Measurements from ENCODE around the gene SUDS3.
"Not testable (repeated sequence)": the region's sequence is repeated elsewhere in the genome, so short reads cannot be mapped to it uniquely, and the experiment has no call there.

Gene SUDS3

DNA sequence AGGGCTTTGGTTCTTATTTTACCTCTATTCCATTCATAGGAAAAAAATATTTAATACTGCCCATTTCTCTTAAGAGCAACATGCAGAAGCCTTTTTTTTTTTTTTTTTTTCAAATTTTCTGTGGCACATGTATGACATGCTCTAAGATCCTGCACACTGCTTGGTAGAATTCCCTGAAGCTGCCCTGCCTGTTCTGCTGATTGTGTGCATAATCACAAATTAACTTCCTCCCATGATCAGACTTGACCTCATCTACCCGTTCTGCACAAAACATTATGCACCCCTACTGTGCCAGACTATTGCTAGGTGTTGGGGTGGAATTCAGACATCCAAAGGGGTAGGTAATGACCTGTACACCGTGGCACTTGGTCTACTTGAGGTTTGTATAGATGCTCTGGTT, 22.2 kb downstream of the SUDS3 start:
- no peak for DNase-seq

DNA sequence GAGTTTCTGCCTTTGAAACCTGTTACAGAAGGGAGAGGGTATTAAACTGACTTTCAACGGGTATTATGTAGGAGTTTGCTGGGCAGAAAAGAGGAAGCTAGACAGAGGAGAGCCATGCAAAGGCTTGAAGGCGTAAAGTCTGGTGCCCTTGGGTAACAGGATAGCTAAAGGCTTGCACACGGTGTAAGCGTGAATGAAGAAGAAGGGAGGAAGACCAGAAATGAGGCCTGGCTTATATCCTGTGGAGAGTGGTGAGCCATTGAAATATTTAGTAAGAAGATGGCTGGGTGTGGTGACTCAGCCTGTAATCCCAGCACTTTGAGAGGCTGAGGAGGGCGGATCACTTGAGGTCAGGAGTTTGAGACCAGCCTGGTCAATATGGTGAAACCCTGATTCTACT, 22.6 kb downstream of the SUDS3 start:
- DNase-seq, result no peak

DNA sequence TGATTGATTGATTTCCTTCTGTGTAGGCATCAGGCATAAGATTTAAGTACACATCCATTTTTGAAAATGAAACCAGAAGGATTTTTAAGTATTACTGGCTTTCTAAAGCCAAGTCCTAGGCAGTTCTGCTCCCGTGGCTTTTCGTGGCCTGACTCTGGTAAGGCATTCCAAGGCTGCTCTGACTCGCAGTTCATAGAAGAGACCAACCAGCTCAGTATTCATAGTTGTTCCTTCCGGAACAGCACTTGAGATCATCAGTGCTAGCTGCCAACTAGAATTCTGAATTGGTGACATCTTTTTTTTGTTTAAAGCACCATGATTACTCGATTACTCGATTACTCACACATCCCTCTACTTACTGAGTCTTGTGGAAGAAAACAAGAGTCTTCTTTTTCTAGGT, 25.9 kb downstream of the SUDS3 start:
- no peak for DNase-seq

DNA sequence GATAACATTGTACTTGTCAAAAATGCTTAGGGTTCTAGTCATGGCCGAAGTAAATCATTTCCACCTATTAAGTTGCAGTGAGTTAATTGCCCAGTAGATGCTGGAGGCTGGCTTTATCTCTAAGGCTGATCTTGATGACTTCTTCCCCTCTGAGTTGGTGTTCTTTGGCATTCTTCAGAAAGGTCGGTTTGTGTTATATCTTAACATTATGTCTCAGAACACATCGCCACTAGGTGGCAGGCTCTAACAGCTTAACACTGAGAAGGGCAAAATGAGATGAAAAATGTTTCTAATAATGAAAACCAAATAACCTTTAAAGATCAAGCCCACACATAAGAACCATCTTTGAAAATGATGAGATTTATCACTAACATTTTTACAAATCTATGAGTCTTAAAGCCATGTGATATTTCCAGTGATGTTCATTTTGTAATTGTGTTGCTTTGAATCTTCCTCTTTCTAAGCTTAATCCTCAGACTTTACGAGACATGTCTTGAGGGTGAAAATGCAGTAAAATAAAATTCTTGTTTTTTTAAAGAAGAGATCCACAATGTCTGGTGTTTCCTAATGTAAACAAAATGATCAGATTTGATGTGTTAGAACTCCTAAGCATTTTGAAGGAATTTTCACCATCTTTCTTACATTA, 28.6 kb downstream of the SUDS3 start:
- DNase-seq, result peak; percentile 83

DNA sequence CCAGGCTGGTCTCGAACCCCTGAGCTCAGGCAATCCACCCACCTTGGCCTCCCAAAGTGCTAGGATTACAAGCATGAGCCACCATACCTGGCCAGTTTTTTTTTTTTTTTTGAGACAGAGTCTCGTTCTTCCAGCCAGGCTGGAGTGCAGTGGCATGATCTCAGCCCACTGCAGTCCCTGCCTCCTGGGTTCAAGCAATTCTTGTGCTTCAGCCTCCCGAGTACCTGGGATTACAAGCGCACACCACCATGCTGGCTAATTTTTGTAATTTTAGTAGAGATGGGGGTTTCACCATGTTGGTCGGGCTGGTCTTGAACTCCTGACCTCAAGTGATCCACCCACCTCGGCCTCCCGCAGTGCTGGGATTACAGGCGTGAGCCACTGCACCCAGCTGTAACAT, 31.9 kb downstream of the SUDS3 start:
- not testable (repeated sequence) for DNase-seq

DNA sequence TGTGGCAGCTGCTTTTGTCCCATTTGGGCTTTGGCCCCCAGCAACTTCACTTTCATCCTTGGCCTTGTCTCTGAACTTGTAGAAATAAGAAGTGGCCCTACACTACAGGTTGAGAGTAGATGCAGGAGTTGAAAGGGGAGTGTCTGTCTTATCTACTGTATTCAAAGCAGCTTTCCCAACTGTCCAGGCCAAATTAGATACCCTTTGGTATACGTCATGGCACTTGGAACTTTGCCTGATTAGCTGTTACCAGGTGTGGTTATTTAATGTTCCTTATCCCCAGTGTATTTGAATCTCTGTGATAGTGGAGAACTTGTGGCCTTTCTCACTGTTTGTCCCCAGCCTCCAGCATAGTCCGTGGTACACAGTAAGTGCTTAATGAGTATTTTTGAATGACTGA, 33.5 kb downstream of the SUDS3 start:
- no peak for DNase-seq

DNA sequence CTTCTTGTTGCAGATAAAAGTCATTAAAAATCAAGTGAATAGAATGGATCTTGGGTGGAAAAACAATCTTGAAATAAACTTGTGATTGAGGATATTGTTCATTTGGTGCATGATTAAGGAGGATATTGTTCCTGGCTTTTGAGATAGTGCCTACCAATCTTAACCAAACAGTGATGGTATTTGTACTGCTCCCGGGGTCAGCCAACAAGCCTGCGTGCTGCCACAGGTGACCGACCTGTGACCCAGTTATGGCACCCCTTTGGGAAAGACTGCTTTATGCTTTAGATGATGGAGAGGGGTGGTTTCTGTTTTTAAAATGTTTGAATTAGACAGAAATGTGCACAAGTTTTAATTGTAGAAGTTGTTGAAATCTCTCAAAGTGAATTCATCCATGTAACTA, 41.6 kb downstream of the SUDS3 start:
- no peak for DNase-seq

DNA sequence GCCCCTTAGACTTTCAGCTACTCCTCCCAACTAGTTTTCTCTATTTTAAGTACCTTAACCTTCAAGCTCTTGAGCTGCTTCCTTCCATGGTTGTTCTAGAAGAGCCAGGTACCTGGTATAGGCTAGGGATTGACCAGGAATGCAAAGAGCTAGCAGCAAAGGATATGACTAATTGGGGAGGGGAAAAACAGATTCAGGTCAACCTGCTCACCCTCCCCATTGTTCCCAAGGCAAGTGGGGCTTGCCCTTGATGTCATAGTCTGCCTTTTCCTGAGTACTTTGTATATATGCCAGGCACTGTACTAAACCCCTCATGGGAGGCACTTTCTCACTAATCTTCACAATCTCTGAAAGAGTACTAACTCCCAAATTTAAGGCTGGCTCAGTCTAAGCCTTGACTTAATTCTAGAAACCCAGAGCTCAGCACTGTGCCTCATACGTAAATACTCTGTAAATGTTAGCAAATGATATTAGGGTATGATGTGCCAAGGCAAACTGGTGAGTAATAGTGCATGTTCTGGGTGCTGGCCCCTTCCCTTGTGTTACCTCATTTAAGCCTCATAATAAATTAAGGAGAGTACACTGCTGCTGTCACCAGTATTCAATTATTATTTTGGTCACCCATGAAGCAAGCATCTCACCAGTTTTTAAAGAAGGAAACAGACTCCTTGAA, 42.2 kb downstream of the SUDS3 start:
- no peak for DNase-seq

DNA sequence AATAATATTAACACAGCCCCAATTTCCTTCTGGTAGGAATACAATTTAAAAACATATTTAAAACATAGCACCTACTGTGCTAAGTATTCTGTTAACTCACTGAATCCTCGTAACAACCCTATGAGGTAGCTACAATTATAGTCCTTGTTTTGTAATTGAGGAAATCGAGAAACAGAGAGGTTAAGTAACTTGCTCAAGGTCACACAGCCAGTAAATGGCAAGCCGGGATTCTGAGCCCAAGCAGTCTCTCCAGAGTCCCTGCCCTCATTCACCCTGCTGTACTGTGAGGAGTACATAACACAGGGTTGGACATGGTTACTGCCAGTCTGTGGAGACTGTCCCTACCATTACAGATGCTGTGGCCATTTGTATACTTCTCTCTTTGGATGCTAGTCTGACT, 44.3 kb downstream of the SUDS3 start:
- DNase-seq, result no peak

DNA sequence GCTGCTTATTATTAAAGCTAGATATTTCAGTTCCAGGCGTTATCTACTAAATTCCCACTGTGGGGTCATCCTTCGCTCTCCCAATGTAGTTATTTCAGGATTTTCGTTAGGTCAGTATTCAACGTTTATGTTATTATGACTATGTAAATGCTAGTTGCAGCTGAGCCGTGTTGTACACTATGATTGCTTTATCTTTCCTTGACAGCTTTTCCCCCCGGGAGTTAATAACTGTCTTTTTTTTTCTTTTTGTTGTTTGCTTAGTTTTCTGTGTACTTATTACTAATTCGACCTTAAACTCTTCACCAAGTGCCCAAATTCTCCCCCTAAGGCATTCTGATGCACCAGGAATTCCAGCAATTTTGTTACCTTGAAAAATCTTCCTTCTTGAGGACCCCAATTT, 48.5 kb downstream of the SUDS3 start:
- DNase-seq, result no peak

DNA sequence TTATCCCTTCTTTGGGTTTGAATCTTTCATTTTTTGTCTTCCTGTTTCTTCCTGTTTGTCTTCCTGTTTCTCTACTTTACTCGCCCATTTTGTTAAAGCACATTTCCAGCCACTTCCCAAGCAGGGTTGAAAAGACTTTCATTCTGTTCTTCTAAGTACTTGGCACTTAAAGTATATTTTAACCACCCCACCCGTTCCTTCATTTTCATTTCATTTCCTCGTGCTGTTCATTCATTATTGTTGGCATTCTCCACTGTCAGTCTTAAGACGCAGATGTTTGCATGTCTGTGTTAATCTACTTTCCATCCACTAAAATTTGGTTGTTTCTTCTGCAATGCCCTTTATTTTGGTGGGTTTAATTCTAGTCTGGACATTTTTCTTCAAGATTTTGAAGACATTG, 49.0 kb downstream of the SUDS3 start:
- DNase-seq, result no peak

DNA sequence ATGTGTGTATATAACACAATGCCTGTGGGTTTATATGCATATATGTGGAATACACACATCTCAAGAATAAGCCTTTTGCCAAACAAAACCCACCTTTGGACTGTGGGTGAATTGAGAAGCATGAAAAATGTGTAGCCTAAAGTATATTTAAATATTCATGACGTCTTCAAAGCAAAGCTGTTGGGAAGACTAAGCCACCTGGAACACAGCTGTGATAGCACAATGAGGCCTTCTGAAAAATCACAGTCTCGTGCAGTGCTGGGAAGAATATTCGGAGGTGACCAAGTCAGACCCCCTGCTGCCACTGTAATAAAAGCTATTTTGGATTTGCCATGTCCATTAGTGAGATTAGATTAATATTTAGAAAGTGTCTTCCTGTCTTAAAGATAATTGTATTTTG, 51.5 kb downstream of the SUDS3 start:
- no peak for DNase-seq

DNA sequence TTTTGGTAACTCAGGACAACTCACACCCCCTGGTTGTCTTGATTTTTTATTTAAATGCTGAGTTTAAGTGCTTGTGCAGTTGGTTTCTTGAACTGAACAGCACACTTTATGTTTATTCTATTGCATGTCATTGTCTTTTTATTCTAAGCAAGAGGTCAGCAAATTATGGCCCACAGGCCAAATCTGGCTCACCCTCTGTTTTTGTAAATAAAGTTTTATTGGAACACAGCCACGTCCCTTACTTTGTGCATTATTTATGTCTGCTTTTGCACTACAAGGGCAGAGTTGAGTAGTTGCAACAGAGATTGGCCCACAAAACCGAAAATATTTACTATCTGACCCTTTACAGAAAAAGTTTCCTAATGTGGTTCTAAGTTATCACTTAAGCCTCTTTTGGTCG, 52.3 kb downstream of the SUDS3 start:
- DNase-seq, result no peak

DNA sequence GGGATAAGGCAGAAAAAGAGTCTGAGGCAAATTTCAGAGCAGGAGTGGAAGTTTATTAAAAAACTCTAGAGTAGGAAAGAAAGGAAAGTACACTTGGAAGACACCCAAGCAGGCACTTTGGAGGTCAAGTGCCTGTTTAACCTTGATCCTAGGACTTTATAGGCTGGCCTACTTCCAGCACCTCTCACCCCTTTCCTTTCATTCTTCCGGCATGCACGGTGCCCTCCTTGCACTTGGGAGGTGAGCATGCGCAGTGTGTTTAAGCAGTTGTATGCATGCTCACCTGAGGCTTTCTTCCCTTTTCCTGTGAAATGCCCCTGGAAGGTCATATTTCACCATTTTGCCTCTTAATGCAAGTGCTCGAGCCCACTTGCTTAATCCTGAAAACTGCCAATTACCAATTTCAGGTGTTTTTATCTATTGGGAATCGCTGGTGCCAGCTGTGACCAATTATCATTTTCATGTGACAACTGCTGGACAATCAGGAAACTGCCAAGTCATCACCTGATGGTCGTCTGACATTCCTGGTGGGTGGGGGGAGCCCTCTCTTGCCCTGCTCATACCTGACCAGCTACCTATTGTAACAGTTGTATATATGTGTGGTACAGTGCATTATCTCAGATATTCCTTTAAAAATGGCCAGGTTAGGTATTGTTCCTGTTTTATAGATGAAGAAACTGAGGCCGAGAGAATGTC, 53.5 kb downstream of the SUDS3 start:
- DNase-seq, result no peak

DNA sequence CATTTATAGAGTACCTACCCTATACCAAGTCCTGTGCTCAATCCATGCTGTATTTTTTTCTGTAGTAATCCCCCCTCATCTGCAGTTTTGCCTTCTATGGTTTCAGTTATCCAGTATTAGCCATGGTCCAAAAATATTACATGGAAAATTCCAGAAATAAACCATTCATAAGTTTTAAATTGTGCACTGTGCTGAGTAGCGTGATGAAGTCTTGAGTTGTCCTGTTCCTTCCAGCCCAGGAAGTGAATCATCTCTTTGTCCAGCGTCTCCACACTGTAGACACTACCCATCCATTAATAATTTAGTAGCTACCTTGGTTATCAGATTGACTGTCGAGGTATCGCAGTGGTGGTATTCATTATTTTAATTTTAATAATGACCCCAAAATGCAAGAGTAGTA, 54.2 kb downstream of the SUDS3 start:
- DNase-seq, result no peak

DNA sequence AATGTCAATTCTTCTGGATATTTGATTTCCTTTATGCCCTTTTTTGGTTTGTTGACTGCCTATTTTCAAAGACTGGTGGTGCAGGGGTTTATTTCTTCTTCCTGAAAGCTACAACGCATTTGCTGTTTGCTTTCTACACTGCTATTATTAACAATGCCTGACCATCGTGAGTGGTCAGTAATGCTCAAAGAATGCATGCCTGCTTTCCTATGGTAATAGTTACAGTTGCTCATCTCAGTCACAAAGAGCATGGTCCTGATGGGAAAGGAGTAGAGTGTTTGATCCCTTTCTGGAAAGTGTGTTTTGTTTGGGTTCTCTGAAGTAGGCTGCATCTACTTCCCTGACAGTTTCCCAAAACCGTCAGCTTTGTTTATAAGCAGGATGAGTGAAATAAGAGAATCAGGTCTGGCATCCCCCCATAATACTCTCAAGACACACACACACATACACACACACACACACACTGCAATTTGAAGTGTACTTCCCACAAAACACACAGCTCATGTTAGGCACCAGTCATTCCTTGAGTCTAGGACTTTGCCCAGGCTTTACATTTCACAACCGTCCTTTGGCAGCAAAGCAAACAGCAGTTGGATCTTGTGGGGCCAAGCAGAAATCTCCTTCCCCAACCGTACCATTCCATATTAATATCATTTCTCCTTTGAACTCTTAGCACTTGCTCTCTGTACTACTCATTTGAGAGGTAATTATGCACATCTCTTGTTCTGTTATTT, 56.6 kb downstream of the SUDS3 start:
- DNase-seq, result no peak

DNA sequence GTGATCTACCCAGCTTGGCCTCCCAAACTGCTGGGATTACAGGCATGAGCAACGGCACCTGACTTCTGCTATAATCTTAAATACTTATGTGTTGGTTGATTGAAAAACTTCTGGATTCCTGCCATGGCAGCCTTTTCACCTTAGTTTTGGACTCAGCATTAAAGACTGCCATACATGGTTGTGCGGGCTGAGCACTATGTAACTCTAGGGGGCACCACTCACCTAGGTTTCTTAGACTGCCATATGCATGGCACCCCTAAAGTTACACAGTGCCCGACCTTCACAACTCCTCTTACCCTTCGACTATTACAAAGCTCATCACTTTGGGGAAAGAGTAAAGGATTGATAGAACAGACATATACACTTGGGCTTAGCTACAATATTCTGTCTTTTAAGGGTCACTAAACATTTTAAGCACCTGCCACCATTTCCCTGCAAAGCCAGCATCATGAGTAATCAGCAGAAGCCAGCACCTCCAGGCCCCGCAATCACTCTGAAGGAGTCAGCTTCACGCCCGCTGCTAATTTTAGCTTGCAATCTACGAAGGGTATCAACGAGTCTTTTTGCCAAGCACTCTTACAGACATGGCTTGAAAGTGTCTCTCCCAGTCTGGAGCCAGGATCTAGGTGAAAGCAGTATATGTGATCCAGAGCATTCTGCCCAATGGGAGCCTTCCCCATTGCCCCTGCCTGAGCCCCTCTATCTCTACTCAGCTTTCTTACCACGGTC, 59.8 kb downstream of the SUDS3 start:
- peak; percentile 39 for DNase-seq

DNA sequence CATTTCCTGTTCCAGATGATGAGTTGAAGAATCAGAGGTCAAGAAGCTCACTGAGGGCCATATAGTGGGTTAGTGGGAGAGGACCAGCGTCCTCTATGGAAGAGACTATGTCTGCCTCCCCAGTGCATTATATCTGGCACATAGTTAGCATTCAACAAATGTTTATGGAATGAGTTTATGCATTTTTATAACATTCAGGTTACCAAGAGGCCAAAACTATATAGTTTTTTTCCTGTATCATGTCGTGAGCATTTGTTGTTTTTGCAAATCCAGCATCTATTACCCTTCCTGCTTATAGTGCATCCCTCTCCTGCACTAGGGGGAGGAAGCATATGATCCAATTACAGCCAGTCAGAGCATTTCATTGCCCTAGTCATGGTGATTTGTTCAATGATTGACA, 60.6 kb downstream of the SUDS3 start:
- DNase-seq, result no peak

DNA sequence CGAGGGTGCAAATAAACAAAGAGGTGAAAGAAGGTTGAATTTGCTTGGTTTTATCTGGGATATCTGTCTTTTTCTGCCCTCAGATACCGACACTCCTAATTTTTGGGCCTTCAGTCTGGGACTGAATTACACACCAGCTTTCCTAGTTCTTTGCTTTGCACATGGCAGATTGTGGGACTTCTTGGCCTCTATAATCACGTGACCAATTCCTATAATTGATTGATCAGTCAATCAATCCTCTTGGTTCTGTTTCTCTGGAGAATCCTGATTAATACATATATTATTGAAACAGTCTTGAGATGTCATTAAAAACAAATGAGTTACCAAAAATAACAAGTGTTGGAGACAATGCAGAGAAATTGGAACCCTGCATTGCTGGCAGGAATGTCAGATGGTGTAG, 62.7 kb downstream of the SUDS3 start:
- DNase-seq, result no peak

DNA sequence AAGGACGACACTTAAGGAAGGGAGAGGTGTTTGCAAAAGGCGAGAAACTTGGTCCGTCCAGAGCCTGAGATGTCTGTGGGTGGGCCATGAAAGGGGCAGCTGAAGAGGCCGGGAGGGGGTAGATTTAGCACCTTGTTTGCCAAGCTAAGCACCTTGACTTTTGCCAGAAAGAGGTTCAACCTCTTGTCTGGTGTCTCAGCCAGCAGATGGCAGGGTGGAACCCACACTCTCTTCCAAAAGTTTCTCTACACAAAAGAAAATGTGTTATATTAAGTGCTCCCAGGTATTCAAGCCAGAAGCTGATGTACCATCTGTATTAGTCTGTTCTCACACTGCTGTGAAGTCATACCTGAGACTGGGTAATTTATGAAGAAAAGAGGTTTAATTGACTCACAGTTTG, 69.9 kb downstream of the SUDS3 start:
- DNase-seq, result no peak

DNA sequence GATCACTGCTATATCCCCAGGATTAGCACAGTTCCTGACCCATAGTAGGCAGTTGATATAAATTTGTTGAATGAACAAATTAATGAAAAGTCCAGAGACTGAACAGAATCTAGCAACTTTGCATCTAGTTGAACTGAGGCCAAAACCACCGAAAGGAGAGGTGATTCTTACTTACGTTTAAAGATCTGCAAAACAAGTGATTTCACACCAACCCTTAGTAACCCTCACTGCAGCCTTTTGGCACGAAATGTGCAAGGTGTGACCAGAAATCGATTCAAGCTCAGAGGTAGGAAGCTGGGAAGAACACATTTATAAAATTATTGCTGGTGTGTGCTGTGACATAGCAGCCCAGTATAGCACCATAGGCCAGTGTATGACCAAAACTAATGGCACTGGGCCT, 70.8 kb downstream of the SUDS3 start:
- DNase-seq, result no peak

DNA sequence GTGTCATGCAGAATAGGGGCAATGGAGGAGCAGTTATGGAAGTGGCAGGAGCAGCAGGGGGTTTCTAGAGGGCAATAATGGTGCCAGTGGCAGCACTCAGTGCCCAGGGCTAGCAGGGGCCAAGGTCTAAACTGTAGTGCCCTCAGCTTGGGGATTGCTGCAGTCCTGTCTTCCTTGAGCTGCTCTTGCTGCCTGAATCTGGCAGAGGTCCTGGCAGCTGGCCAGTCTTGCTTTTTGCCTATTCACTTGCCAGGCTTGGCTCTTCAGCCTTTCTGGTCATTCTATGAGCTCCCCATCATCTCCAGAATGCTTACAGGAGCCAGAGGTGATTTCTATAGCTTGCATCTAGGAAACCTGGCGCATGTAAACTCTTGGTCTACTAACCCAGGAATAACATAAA, 72.0 kb downstream of the SUDS3 start:
- DNase-seq, result no peak

DNA sequence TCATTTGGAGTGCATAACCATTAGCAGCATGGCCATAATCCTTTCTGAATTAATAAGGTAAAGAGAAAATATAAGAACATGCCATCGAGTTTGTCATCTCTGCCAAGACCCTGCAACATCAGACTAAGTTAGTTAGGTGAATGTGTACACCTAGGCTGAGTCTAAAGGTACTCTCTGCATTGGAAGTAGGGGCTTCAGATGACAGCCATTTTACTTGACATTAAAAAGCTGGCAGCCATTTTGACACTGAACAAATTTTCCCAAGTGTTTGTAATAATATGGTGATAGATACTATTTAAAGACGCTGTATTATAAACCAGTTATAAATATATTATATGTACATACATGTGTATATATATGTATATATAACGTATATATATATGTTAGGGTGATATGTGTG, 79.0 kb downstream of the SUDS3 start:
- DNase-seq, result no peak
